ENCODE measurements around the gene SLC15A5.

SLC15A5 gene

GRCh38 chr12:16294376-16294956, 17.0 kb upstream of the SLC15A5 start:
- H3K4me2 ChIP-seq (ENCODE audit: low read length), result no peak overlapping the region
- H3K36me3 ChIP-seq (replicated peaks; ENCODE audit: low read depth, low read length), result no peaks in the 10 kb centered on the region
- H4K20me1 ChIP-seq (ENCODE audit: insufficient read depth, low read length), result no peaks in the 10 kb centered on the region
- H3K9ac ChIP-seq (ENCODE audit: low read length), result no peak overlapping the region
- TF ChIP-seq CTCF (IDR thresholded peaks at IDR 0.05; ENCODE audit: low read depth, low read length) (no peak), EZH2phosphoT487 (IDR thresholded peaks at IDR 0.05; ENCODE audit: low read depth) (no peak)
- H2AFZ ChIP-seq (ENCODE audit: low read depth, low read length), result no peak overlapping the region
- no peak overlapping the region for H3K4me3 ChIP-seq (ENCODE audit: low read length)
- H3K27me3 ChIP-seq (ENCODE audit: low read depth, low read length), result no peaks in the 10 kb centered on the region
- no peaks in the 10 kb centered on the region for H3K4me1 ChIP-seq (ENCODE audit: low read length)
- no peaks in the 10 kb centered on the region for H3K79me2 ChIP-seq (ENCODE audit: low read length)
- H3K27ac ChIP-seq (ENCODE audit: low read length), result no peak overlapping the region
- no peaks in the 10 kb centered on the region for H3K9me3 ChIP-seq (ENCODE audit: insufficient read depth, low read length)

- H3K79me2 ChIP-seq (ENCODE audit: low read length), result no peaks in the 10 kb centered on the region
- H3K4me2 ChIP-seq (ENCODE audit: low read length), result no peak overlapping the region
- no peaks in the 10 kb centered on the region for H3K27me3 ChIP-seq (ENCODE audit: low read depth, low read length)
- no peak overlapping the region for H3K4me3 ChIP-seq (ENCODE audit: low read length)
- H3K27ac ChIP-seq (ENCODE audit: low read length), result no peak overlapping the region
- H3K9ac ChIP-seq (ENCODE audit: low read length), result no peak overlapping the region
- no peaks in the 10 kb centered on the region for H3K9me3 ChIP-seq (ENCODE audit: insufficient read depth, low read length)
- no peak overlapping the region for H2AFZ ChIP-seq (ENCODE audit: low read depth, low read length)
- no peaks in the 10 kb centered on the region for H3K4me1 ChIP-seq (ENCODE audit: low read length)
- no peak for TF ChIP-seq EZH2phosphoT487 (IDR thresholded peaks at IDR 0.05; ENCODE audit: low read depth)
- no peak for TF ChIP-seq CTCF (IDR thresholded peaks at IDR 0.05; ENCODE audit: low read depth, low read length)
- no peaks in the 10 kb centered on the region for H4K20me1 ChIP-seq (ENCODE audit: insufficient read depth, low read length)
- no peaks in the 10 kb centered on the region for H3K36me3 ChIP-seq (replicated peaks; ENCODE audit: low read depth, low read length)
Observed at GRCh38 chr12:16291032-16291431, 13.5 kb upstream of the SLC15A5 start.

DNA sequence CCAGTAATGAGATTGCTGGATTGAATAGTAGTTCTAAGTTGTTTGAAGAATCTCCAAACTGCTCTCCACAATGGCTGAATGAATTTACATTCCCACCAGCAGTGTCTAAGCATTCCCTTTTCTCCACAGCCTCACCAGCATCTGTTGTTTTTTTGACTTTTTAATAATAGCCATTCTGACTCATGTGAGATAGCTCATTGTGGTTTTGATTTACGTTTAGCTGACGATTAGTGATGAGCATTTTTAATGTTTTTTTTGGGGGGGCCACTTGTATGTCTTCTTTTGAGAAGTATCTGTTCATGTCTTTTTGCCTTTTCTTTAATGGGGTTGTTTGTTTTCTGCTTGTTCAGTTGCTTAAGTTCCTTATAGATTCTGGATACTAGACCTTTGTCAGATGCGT, 8.1 kb upstream of the SLC15A5 start:
- no peaks in the 10 kb centered on the region for H3K79me2 ChIP-seq (ENCODE audit: low read length)
- H3K9me3 ChIP-seq (ENCODE audit: insufficient read depth, low read length), result no peaks in the 10 kb centered on the region
- no peaks in the 10 kb centered on the region for H3K36me3 ChIP-seq (replicated peaks; ENCODE audit: low read depth, low read length)
- no peak overlapping the region for H2AFZ ChIP-seq (ENCODE audit: low read depth, low read length)
- H3K4me1 ChIP-seq (ENCODE audit: low read length), result no peaks in the 10 kb centered on the region
- no peaks in the 10 kb centered on the region for H3K27me3 ChIP-seq (ENCODE audit: low read depth, low read length)
- no peak overlapping the region for H3K4me2 ChIP-seq (ENCODE audit: low read length)
- TF ChIP-seq CTCF (IDR thresholded peaks at IDR 0.05; ENCODE audit: low read depth, low read length) (no peak), EZH2phosphoT487 (IDR thresholded peaks at IDR 0.05; ENCODE audit: low read depth) (no peak)
- H4K20me1 ChIP-seq (ENCODE audit: insufficient read depth, low read length), result no peaks in the 10 kb centered on the region
- no peak overlapping the region for H3K9ac ChIP-seq (ENCODE audit: low read length)
- no peak overlapping the region for H3K27ac ChIP-seq (ENCODE audit: low read length)
- H3K4me3 ChIP-seq (ENCODE audit: low read length), result no peak overlapping the region

DNA sequence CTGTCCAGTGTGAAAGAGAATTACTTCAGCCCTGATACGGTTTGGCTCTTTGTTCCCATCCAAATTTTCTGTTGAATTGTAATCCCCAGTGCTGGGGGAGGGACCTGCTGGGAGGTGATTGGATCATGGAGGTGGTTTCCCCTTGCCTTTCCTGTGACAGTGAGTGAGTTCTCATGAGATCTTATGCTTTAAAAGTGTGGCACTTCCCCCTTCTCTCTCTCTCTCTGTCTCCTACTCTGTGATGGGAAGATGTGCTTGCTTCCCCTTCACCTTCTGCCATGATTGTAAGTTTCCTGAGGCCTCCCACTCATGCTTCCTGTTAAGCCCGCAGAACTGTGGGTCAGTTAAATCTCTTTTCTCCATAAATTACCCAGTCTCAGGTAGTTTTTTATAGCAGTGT, 5.5 kb upstream of the SLC15A5 start:
- no peak overlapping the region for H2AFZ ChIP-seq (ENCODE audit: low read depth, low read length)
- H3K4me3 ChIP-seq (ENCODE audit: low read length), result no peak overlapping the region
- H3K9ac ChIP-seq (ENCODE audit: low read length), result no peak overlapping the region
- no peaks in the 10 kb centered on the region for H3K79me2 ChIP-seq (ENCODE audit: low read length)
- TF ChIP-seq EZH2phosphoT487 (IDR thresholded peaks at IDR 0.05; ENCODE audit: low read depth) (no peak), CTCF (IDR thresholded peaks at IDR 0.05; ENCODE audit: low read depth, low read length) (no peak)
- no peaks in the 10 kb centered on the region for H3K9me3 ChIP-seq (ENCODE audit: insufficient read depth, low read length)
- H3K36me3 ChIP-seq (replicated peaks; ENCODE audit: low read depth, low read length), result no peaks in the 10 kb centered on the region
- no peaks in the 10 kb centered on the region for H3K27me3 ChIP-seq (ENCODE audit: low read depth, low read length)
- no peak overlapping the region for H3K27ac ChIP-seq (ENCODE audit: low read length)
- no peaks in the 10 kb centered on the region for H3K4me1 ChIP-seq (ENCODE audit: low read length)
- no peaks in the 10 kb centered on the region for H4K20me1 ChIP-seq (ENCODE audit: insufficient read depth, low read length)
- H3K4me2 ChIP-seq (ENCODE audit: low read length), result no peak overlapping the region
